Stomach (tissue), 9 donors: ENCODE data around the gene MGAT4A. TPM values are rescaled to one million over a fixed set of nuclear protein-coding genes. Genes with fewer than 3 reads are reported as not detected.
A peak's percentile ranks its signal among the peaks of the same experiment; 100 is the strongest.

Experiments
- DNase-seq, 2 donors: peaks; one replicate each; pipeline versions ENCODE4 v3.0.0 to v3.0.0-alpha.2; 2013 to 2019
- H3K27ac ChIP-seq, 5 donors: fragments of 200-600 bp in 4 of 5; sonication (generic) in 4 of 5; one replicate each; pipeline ENCODE4 v1.5.1; 2013 to 2019; ENCODE audit warnings: mild to moderate bottlenecking in 1 of 5, moderate library complexity in 1 of 5
- H3K27me3 ChIP-seq, 3 donors: fragments of 200-600 bp; sonication (generic); one replicate each; pipeline ENCODE4 v1.5.1; 2017 to 2019; ENCODE audit warnings: mixed run types in 1 of 3
- H3K36me3 ChIP-seq, 4 donors: fragments of 200-600 bp; sonication (generic); 1 replicate in 3 of 4; 2 replicates in 1 of 4; pipeline ENCODE4 v1.5.1; 2016 to 2019
- H3K4me1 ChIP-seq, 4 donors: fragments of 200-600 bp; sonication (generic); one replicate each; pipeline ENCODE4 v1.5.1; 2016 to 2019
- H3K4me3 ChIP-seq, 4 donors: fragments of 200-600 bp; sonication (generic) in 3 of 4; one replicate each; pipeline ENCODE4 v1.5.1; 2016 to 2019; ENCODE audit warnings: mild to moderate bottlenecking in 1 of 4
- H3K9me3 ChIP-seq, 4 donors: fragments of 200-600 bp; sonication (generic); one replicate each; pipeline ENCODE4 v1.5.1; 2016 to 2019
- CTCF ChIP-seq, 7 experiments: fragments of 450-650 bp in 4 of 7; fragments of 200-600 bp in 3 of 7; sonication (generic) in 3 of 7; IDR thresholded peaks; one replicate each; pipeline ENCODE4 v1.5.1; 2016 to 2019; ENCODE audit warnings: antibody characterized with exemption in 7 of 7, control low read depth in 2 of 7, mild to moderate bottlenecking in 1 of 7
- EP300 ChIP-seq: sonication (generic); formaldehyde crosslinking; IDR thresholded peaks from one replicate; pipeline ENCODE4 v1.6.1; 2017; ENCODE audit warnings: antibody characterized with exemption
- POLR2A ChIP-seq, 4 donors: fragments of 450-650 bp; IDR thresholded peaks; one replicate each; pipeline ENCODE4 v1.6.1; 2016; ENCODE audit warnings: antibody characterized with exemption in 4 of 4, control low read depth in 2 of 4, mild to moderate bottlenecking in 1 of 4, moderate library complexity in 1 of 4
- POLR2AphosphoS5 ChIP-seq, 3 donors: sonication (generic); formaldehyde crosslinking; IDR thresholded peaks; one replicate each; pipeline ENCODE4 v1.6.1; 2016; ENCODE audit warnings: antibody characterized with exemption in 3 of 3
- WGBS, 5 donors: extraction: QIAGEN DNeasy Blood & Tissue Kit in 3 of 5; methylation state at CpG; one replicate each; pipeline versions ENCODE4 v1.1.5 to v1.1.7; 2013 to 2018; 5-methylcytosine and 5-hydroxymethylcytosine counted together
- intact Hi-C: fragments of 100-400 bp; cut with DNase I; formaldehyde crosslinking; loops from one replicate; pipeline ENCODE4 v1.15.1; 2023; ENCODE audit warnings: low total_unique reads
- polyA plus RNA-seq, 3 donors: library from polyadenylated mRNA; stranded (reverse); fragments of 200-250 nt; gene quantifications; one replicate each; pipeline ENCODE4 v1.2.3, GENCODE V29; 2013
- total RNA-seq, 5 donors: library from RNA; depleted of rRNA; stranded (reverse); fragments of >200 nt; gene quantifications; one replicate each; pipeline versions ENCODE4 v1.1.0 to v1.2.3, GENCODE V29; 2014 to 2016
- donor health status: healthy with polysubstance abuse.
- donor health status: Bipolar disorder and iron deficiency.
- donor health status: healthy.

Gene MGAT4A
- total and polyA plus RNA-seq, 8 donors, result 4.8 to 81.1 (median 11.8) TPM

- peaks cover 38 to 79% (median 62%) of the 10 kb centered on the region in 4 donors for H3K4me1 ChIP-seq
- no peaks in the 10 kb centered on the region for H3K27me3 ChIP-seq
- 1 to 2% (median 1%) methylated on average over 29 of the region's 29 CpGs for WGBS, 5 donors
- intact Hi-C loops, result no loop called here
- TF ChIP-seq CTCF (IDR thresholded peaks at IDR 0.05), result no peak
- TF ChIP-seq POLR2AphosphoS5 (IDR thresholded peaks at IDR 0.05), result no peak
- TF ChIP-seq POLR2A (IDR thresholded peaks at IDR 0.05), result no peak
- no peak for TF ChIP-seq EP300
- H3K9me3 ChIP-seq, result no peaks in the 10 kb centered on the region
- peak overlapping the region; percentile 97 to 99 (median 98) for H3K27ac ChIP-seq
- H3K36me3 ChIP-seq, result peaks cover 14 to 47% (median 43%) of the 10 kb centered on the region in 4 donors
- DNase-seq, result peak in 1 of 2 donors; percentile 67
- H3K4me3 ChIP-seq, result peak overlapping the region; percentile 86 to 99 (median 94)
Observed at GRCh38 chr2:98608962-98609604, 121.8 kb downstream of the MGAT4A start.

- DNase-seq, result peak; percentile 89 to 97
- peak within 1 kb of the TSS; percentile 97 to 99 (median 98) for H3K27ac ChIP-seq
- intact Hi-C loops, result no loop called here
- peak in 2 of 4 donors; percentile 22 to 63 for TF ChIP-seq POLR2A (IDR thresholded peaks at IDR 0.05)
- TF ChIP-seq CTCF (IDR thresholded peaks at IDR 0.05), result peak in 1 of 7 experiments; percentile 11
- TF ChIP-seq EP300, result no peak
- TF ChIP-seq POLR2AphosphoS5 (IDR thresholded peaks at IDR 0.05), result peak; percentile 93 to 99 (median 93)
- 0% methylated on average over 38 to 93 of the region's 93 CpGs for WGBS, 5 donors
- H3K36me3 ChIP-seq, result peaks cover 11 to 46% (median 43%) of the 10 kb centered on the region in 4 donors
- H3K4me1 ChIP-seq, result peaks cover 38 to 76% (median 62%) of the 10 kb centered on the region in 4 donors
- H3K27me3 ChIP-seq, result no peaks in the 10 kb centered on the region
- H3K4me3 ChIP-seq, result peak within 1 kb of the TSS; percentile 86 to 99 (median 94)
- H3K9me3 ChIP-seq, result no peaks in the 10 kb centered on the region
Observed at GRCh38 chr2:98608116-98608961, 122.6 kb downstream of the MGAT4A start, which contains the start of the genes COA5 and UNC50. Gene COA5, minus strand, starts transcription at chr2:98608512. Its CDS starts 107 bp downstream, at chr2:98608405. Gene UNC50, plus strand, starts transcription at chr2:98608589. Its CDS starts 1,171 bp downstream, at chr2:98609760.

- H3K4me1 ChIP-seq, result peaks cover 38 to 75% (median 62%) of the 10 kb centered on the region in 4 donors
- no peaks in the 10 kb centered on the region for H3K9me3 ChIP-seq
- 1 to 6% (median 4%) methylated on average over 7 of the region's 7 CpGs for WGBS, 5 donors
- TF ChIP-seq CTCF (IDR thresholded peaks at IDR 0.05) (no peak), POLR2AphosphoS5 (IDR thresholded peaks at IDR 0.05) (no peak), EP300 (no peak), POLR2A (IDR thresholded peaks at IDR 0.05) (no peak)
- H3K27ac ChIP-seq, result peak overlapping the region; percentile 97 to 99 (median 98)
- peak overlapping the region; percentile 86 to 99 (median 94) for H3K4me3 ChIP-seq
- no peak for DNase-seq
- intact Hi-C loops, result no loop called here
- peaks cover 11 to 46% (median 43%) of the 10 kb centered on the region in 4 donors for H3K36me3 ChIP-seq
- H3K27me3 ChIP-seq, result no peaks in the 10 kb centered on the region
Observed at GRCh38 chr2:98607741-98608115, 123.2 kb downstream of the MGAT4A start.

- H3K27me3 ChIP-seq, result no peaks in the 10 kb centered on the region
- intact Hi-C loops, result no loop called here
- peak overlapping the region in 2 of 5 donors; percentile 99 for H3K27ac ChIP-seq
- 40 to 53% (median 47%) methylated on average over 6 of the region's 6 CpGs for WGBS, 5 donors
- no peaks in the 10 kb centered on the region for H3K9me3 ChIP-seq
- no peak for DNase-seq
- peak overlapping the region; percentile 86 to 99 (median 94) for H3K4me3 ChIP-seq
- peaks cover 12 to 46% (median 43%) of the 10 kb centered on the region in 4 donors for H3K36me3 ChIP-seq
- TF ChIP-seq EP300, result no peak
- peaks cover 38 to 72% (median 59%) of the 10 kb centered on the region in 4 donors for H3K4me1 ChIP-seq
Observed at GRCh38 chr2:98607104-98607503, 123.8 kb downstream of the MGAT4A start.
